Measurements from ENCODE around the gene TTC28. TPM values are rescaled to one million over a fixed set of nuclear protein-coding genes. Genes with fewer than 3 reads are reported as not detected.
"Not testable (repeated sequence)": the region's sequence is repeated elsewhere in the genome, so short reads cannot be mapped to it uniquely, and the experiment has no call there.

Gene TTC28
- total RNA-seq, 2 experiments from 2014 or later, result 1.6 to 1.9 TPM

- DNase-seq, result no peak
- Mint-ChIP-seq H3K4me3 (no peak overlapping the region), H3K36me3 (ENCODE audit: low read depth) (no peaks in the 10 kb centered on the region), H3K27me3 (ENCODE audit: low read depth) (peaks cover 4% of the 10 kb centered on the region), H3K4me1 (ENCODE audit: low read depth) (no peaks in the 10 kb centered on the region), H3K27ac (no peak overlapping the region), H3K9me3 (no peaks in the 10 kb centered on the region)
- CTCF ChIA-PET, result interaction anchor here (0.6 to 2.3 kb wide), 5 partner anchors 160 to 744 kb away, joined by 3 to 5 read pairs (median 3); no protein-coding TSS in a partner anchor
- intact Hi-C loops (cut with micrococcal nuclease), result loop anchor here (1.0 to 5.0 kb wide), 3 partner anchors 153 to 575 kb away; no protein-coding TSS in a partner anchor
Measured at GRCh38 chr22:28594797-28595462, 84.7 kb downstream of the TTC28 start.

- no peaks in the 10 kb centered on the region for H3K36me3 Mint-ChIP-seq (ENCODE audit: low read depth)
- CTCF ChIA-PET, result interaction anchor here (0.7 to 2.3 kb wide), 8 partner anchors 15 to 575 kb away, joined by 3 to 5 read pairs (median 4); no protein-coding TSS in a partner anchor
- H3K27me3 Mint-ChIP-seq (ENCODE audit: low read depth), result peaks cover 4% of the 10 kb centered on the region
Measured at GRCh38 chr22:28594076-28594796, 85.4 kb downstream of the TTC28 start.

GRCh38 chr22:28593299-28593698 is 86.3 kb downstream of the TTC28 start:
- no peak overlapping the region for H3K4me3 Mint-ChIP-seq
- no peaks in the 10 kb centered on the region for H3K9me3 Mint-ChIP-seq
- no peak overlapping the region for H3K27ac Mint-ChIP-seq
- DNase-seq, result no peak
- CTCF ChIA-PET, result interaction anchor here (0.6 to 1.6 kb wide), 7 partner anchors 15 to 574 kb away, joined by 3 to 4 read pairs (median 3); no protein-coding TSS in a partner anchor
- intact Hi-C loops (cut with micrococcal nuclease), result loop anchor here (5.0 kb wide), 1 partner anchor 151 kb away; no protein-coding TSS in a partner anchor
- H3K36me3 Mint-ChIP-seq (ENCODE audit: low read depth), result no peaks in the 10 kb centered on the region
- no peaks in the 10 kb centered on the region for H3K4me1 Mint-ChIP-seq (ENCODE audit: low read depth)
- H3K27me3 Mint-ChIP-seq (ENCODE audit: low read depth), result peaks cover 4% of the 10 kb centered on the region

More at GRCh38 chr22:28594076-28594796, 85.4 kb downstream of the TTC28 start:
- Mint-ChIP-seq H3K27ac (no peak overlapping the region), H3K4me3 (no peak overlapping the region), H3K4me1 (ENCODE audit: low read depth) (no peaks in the 10 kb centered on the region), H3K9me3 (no peaks in the 10 kb centered on the region)
- intact Hi-C loops (cut with micrococcal nuclease), result loop anchor here (1.0 to 5.0 kb wide), 3 partner anchors 152 to 574 kb away; no protein-coding TSS in a partner anchor
- no peak for DNase-seq

- DNase-seq, result no peak
- Mint-ChIP-seq H3K4me3 (no peak overlapping the region), H3K36me3 (ENCODE audit: low read depth) (no peaks in the 10 kb centered on the region), H3K9me3 (no peaks in the 10 kb centered on the region), H3K27me3 (ENCODE audit: low read depth) (peaks cover 5% of the 10 kb centered on the region), H3K4me1 (ENCODE audit: low read depth) (no peaks in the 10 kb centered on the region), H3K27ac (no peak overlapping the region)
- intact Hi-C loops (cut with micrococcal nuclease), result no loop called here
- CTCF ChIA-PET, result no interaction called here
Measured at GRCh38 chr22:28589102-28589750, 90.4 kb downstream of the TTC28 start.

GRCh38 chr22:28585324-28585723 is 94.3 kb downstream of the TTC28 start:
- intact Hi-C loops (cut with micrococcal nuclease), result no loop called here

GRCh38 chr22:28582806-28583205 is 96.8 kb downstream of the TTC28 start:
- Mint-ChIP-seq H3K4me1 (ENCODE audit: low read depth) (peaks cover 2% of the 10 kb centered on the region), H3K27me3 (ENCODE audit: low read depth) (peaks cover 6% of the 10 kb centered on the region), H3K4me3 (no peak overlapping the region), H3K27ac (no peak overlapping the region), H3K36me3 (ENCODE audit: low read depth) (no peaks in the 10 kb centered on the region), H3K9me3 (no peaks in the 10 kb centered on the region)
- CTCF ChIA-PET, result no interaction called here
- DNase-seq, result no peak
- intact Hi-C loops (cut with micrococcal nuclease), result no loop called here

More at GRCh38 chr22:28585324-28585723, 94.3 kb downstream of the TTC28 start:
- DNase-seq, result no peak
- Mint-ChIP-seq H3K36me3 (ENCODE audit: low read depth) (no peaks in the 10 kb centered on the region), H3K9me3 (no peaks in the 10 kb centered on the region), H3K27ac (no peak overlapping the region), H3K4me1 (ENCODE audit: low read depth) (peaks cover 2% of the 10 kb centered on the region), H3K4me3 (no peak overlapping the region), H3K27me3 (ENCODE audit: low read depth) (peaks cover 4% of the 10 kb centered on the region)
- CTCF ChIA-PET, result no interaction called here

- no peak overlapping the region for H3K27ac Mint-ChIP-seq
- H3K27me3 Mint-ChIP-seq (ENCODE audit: low read depth), result peaks cover 11% of the 10 kb centered on the region
- CTCF ChIA-PET, result interaction anchor here (0.6 kb wide), 1 partner anchor 22 kb away, joined by 3 read pairs; no protein-coding TSS in a partner anchor
- peaks cover 2% of the 10 kb centered on the region for H3K4me1 Mint-ChIP-seq (ENCODE audit: low read depth)
- no peaks in the 10 kb centered on the region for H3K36me3 Mint-ChIP-seq (ENCODE audit: low read depth)
- intact Hi-C loops (cut with micrococcal nuclease), result no loop called here
- no peak overlapping the region for H3K4me3 Mint-ChIP-seq
- no peaks in the 10 kb centered on the region for H3K9me3 Mint-ChIP-seq
- no peak for DNase-seq
Measured at GRCh38 chr22:28581016-28581415, 98.6 kb downstream of the TTC28 start.

GRCh38 chr22:28576162-28576561 is 103.5 kb downstream of the TTC28 start:
- Mint-ChIP-seq H3K4me1 (ENCODE audit: low read depth) (no peaks in the 10 kb centered on the region), H3K27me3 (ENCODE audit: low read depth) (peaks cover 18% of the 10 kb centered on the region), H3K27ac (no peak overlapping the region), H3K4me3 (no peak overlapping the region), H3K36me3 (ENCODE audit: low read depth) (no peaks in the 10 kb centered on the region), H3K9me3 (no peaks in the 10 kb centered on the region)
- CTCF ChIA-PET, result no interaction called here
- intact Hi-C loops (cut with micrococcal nuclease), result no loop called here
- no peak for DNase-seq

GRCh38 chr22:28574159-28574788 is 105.4 kb downstream of the TTC28 start:
- Mint-ChIP-seq H3K27ac (no peak overlapping the region), H3K4me3 (no peak overlapping the region), H3K9me3 (no peaks in the 10 kb centered on the region), H3K4me1 (ENCODE audit: low read depth) (no peaks in the 10 kb centered on the region), H3K36me3 (ENCODE audit: low read depth) (no peaks in the 10 kb centered on the region), H3K27me3 (ENCODE audit: low read depth) (peaks cover 18% of the 10 kb centered on the region)
- intact Hi-C loops (cut with micrococcal nuclease), result no loop called here
- no peak for DNase-seq
- CTCF ChIA-PET, result interaction anchor here (0.6 to 1.0 kb wide), 3 partner anchors 10 to 466 kb away, joined by 3 to 4 read pairs (median 3); no protein-coding TSS in a partner anchor

- no peak overlapping the region for H3K27ac Mint-ChIP-seq
- no peaks in the 10 kb centered on the region for H3K4me1 Mint-ChIP-seq (ENCODE audit: low read depth)
- H3K4me3 Mint-ChIP-seq, result no peak overlapping the region
- no peak for DNase-seq
- CTCF ChIA-PET, result no interaction called here
- H3K9me3 Mint-ChIP-seq, result no peaks in the 10 kb centered on the region
- intact Hi-C loops (cut with micrococcal nuclease), result no loop called here
- no peaks in the 10 kb centered on the region for H3K36me3 Mint-ChIP-seq (ENCODE audit: low read depth)
- peaks cover 9% of the 10 kb centered on the region for H3K27me3 Mint-ChIP-seq (ENCODE audit: low read depth)
Measured at GRCh38 chr22:28570696-28571373, 108.8 kb downstream of the TTC28 start.

- H3K36me3 Mint-ChIP-seq (ENCODE audit: low read depth); H3K4me1 Mint-ChIP-seq (ENCODE audit: low read depth); H3K27me3 Mint-ChIP-seq (ENCODE audit: low read depth); H3K27ac Mint-ChIP-seq; intact Hi-C loops (cut with micrococcal nuclease); H3K4me3 Mint-ChIP-seq; DNase-seq; H3K9me3 Mint-ChIP-seq: not testable (repeated sequence)
- CTCF ChIA-PET, result interaction anchor here (0.6 kb wide), 1 partner anchor 655 kb away, joined by 3 read pairs; no protein-coding TSS in a partner anchor
Measured at GRCh38 chr22:28568974-28569373, 110.7 kb downstream of the TTC28 start.

Measured in activated naive CD4-positive, alpha-beta T cell treated with anti-CD3 and anti-CD28 coated beads for 36 hours (primary cell).